HL-60/S4 (cell line): ENCODE measurements around the gene PITPNM3.
"Not testable (repeated sequence)": the region's sequence is repeated elsewhere in the genome, so short reads cannot be mapped to it uniquely, and the experiment has no call there.

Experiments used
- in situ Hi-C: fragments of 300-500 bp; cut with MboI; formaldehyde crosslinking; loops from 2 replicates; pipeline ENCODE4 v1.14.3; 2022; ENCODE audit warnings: low sequenced_read_pairs

PITPNM3 gene

DNA sequence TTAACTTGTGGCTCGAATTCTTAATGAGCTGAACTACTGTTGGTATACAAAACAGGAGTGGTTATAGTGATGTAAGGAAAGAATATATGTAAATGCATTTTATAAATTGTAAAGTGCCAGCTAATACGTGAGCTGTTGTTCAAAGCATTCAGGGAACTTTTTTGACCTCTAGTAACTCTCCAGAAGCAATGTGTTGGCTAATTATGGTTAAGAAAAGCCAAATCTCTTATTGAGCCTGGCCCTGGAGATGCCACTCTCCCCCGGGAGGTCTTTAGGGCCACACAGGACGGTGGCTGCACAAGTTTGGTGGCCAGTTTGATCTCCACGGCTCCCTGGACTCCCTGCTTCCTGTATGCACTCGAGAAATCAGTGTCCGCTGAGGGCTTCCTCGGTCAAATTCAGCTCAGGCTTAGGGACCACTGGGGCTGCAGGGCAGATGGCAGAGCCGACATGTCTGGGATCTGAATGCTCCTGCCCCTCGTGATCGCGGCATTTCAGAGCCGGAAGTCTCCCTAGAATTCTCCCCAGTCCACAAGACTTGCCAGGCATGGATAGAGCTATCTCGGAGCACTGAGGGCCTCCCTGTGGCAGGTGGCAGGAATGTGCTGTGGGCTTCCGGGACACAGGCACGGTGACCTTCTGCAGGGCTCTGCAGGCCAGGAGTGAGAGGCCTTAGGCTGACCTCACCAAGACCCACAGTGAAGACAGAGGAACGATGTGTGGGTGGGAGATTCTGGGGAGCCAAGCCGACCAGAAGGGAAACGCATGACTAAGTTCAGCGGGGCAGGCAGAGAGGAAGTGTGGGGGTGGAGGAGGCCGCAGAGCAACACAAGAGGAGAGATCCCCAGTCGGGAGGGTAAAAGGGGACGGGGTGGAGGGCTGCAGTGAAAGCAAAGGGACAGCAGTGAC lies 18.6 kb upstream of the PITPNM3 start:
- in situ Hi-C loops: no loop called here

DNA sequence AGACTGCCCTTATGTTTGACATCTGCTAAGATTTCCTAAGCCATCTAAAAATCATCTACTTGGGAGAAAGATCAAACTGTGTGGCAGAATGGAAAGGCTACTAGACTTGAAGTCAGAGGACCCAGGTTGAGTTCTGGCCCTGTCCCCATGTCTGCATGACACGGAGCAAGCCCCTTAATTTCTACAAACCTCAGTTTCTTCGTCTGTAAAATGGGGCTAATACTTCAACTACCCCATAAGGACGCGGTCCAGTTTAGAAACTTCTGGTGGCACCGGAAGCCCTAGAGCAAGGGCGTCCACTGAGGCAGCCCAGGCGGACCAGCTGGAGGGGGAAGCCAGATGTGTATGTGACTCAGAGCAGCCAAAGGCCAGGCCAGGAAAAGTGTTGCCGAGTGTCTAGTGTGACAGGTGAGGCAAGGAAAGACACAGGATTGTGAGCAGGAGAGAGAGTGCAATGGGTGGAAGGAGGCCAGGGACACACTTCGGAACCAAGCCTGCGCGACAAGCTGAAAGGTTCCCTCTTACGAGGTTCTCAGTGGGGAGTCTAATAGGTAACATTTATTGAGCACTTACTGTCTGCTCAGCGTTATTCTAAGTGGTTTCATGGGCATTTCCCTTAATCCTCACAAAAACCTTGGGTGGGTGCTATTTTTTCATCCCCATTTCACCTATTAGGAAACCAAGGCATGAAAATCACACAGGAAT lies 17.8 kb upstream of the PITPNM3 start:
- in situ Hi-C loops: no loop called here

GRCh38 chr17:6573495-6573894 lies 17.1 kb upstream of the PITPNM3 start:
- in situ Hi-C loops: not testable (repeated sequence)

DNA sequence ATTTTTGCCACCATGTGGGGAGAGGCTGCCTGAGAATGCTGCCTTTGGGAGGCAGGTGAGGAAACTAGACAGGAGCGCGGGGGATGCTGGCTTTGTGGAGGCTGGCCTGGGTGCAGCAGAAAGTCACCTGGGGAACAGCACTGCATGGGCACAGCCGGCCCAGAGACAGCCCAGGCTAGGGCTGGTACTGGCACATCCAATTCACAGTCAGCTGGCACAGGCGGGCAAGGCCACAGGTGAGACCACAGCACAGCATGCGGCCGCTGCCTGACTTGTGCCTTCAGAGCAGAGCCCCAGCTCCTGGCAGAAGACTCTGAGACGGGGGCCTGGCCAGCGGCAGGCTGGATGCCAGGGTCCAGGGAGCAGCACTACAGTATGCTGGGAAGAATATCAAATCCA lies 16.6 kb upstream of the PITPNM3 start:
- in situ Hi-C loops: no loop called here

- in situ Hi-C loops: no loop called here
These were observed 15.1 kb upstream of the PITPNM3 start for GRCh38 chr17:6571452-6571781.

- in situ Hi-C loops: no loop called here
These were observed 14.5 kb upstream of the PITPNM3 start for GRCh38 chr17:6570731-6571451.

DNA sequence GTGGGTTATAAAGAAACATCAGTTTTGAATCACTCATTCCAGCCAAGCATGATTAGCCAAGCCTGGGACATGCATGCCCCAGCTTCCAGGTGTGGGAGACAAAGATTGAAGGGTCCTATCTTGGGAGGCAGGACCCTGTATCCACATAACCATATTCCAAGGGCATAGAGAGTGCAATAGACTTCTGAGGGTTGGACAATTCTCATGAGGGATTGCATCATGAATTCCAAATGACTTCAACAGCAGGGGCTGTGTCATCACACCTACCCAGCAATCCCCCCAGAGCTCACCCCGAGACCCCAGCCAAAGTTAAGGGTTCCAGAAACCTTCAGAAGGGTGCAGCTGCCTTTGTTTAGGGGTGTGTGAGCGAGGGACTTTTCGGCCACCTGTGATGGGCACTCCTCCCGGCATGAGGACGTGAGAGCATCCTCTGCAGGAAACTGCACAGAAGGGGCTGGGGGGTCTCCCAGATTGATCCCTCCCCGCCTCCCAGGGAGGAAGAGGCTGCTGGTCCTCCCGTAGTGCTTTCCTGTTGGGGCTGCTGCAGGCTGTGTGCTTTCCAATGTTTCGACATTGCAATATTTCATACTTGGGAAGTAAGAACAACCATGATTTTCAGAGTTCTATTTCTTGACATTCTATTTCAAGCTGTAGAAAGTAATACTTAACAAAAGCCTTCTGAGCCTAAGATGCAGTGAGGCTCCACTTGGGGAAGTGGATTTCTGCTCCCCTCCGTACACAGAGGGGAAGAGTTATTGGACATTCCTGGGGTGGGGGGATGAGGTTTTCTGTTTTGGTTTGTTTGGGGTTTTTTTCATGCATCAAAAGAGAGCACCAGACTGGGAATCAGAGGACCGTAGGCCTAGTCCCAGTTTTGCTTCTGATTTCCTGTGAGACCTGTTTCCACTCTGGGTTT lies 13.3 kb upstream of the PITPNM3 start:
- in situ Hi-C loops: no loop called here

- in situ Hi-C loops: no loop called here
These were observed 11.9 kb upstream of the PITPNM3 start for GRCh38 chr17:6568184-6568758.

DNA sequence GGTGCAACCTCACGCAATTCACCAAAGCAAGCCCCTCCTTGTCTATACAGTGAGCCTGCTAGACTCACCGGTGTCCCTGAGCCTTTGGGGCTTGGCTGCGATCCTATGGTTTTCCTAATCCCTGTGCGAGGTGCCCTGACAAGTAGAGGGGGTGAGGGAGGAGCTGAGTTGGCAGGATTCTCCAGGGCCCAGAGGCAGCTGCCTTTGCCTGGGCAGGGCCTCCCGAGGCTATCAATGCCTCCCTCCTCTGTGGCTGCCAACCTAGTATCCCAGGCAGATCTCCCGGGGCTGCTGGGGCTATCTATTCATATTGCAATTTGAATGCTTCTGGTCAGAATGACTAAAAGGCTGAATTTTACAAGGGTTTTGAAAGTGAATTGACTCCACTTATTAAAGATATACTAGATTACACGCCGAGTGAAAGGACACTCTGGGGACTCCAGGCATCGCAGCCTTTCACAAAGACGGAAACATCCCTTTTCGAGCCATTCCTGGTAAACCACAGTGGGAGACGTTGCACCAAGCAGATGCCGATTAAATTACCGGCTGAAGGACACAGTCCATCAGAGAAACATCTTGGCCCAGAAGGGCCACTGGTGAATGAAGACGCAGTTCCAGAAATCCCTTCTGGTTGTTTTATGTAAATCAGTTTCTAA lies 11.3 kb upstream of the PITPNM3 start:
- in situ Hi-C loops: no loop called here

- in situ Hi-C loops: no loop called here
These were observed 5.1 kb upstream of the PITPNM3 start for GRCh38 chr17:6561446-6561845.

GRCh38 chr17:6560496-6560895 lies 4.1 kb upstream of the PITPNM3 start:
- in situ Hi-C loops: no loop called here

- in situ Hi-C loops: no loop called here
These were observed 3.4 kb upstream of the PITPNM3 start for GRCh38 chr17:6559753-6560215.

DNA sequence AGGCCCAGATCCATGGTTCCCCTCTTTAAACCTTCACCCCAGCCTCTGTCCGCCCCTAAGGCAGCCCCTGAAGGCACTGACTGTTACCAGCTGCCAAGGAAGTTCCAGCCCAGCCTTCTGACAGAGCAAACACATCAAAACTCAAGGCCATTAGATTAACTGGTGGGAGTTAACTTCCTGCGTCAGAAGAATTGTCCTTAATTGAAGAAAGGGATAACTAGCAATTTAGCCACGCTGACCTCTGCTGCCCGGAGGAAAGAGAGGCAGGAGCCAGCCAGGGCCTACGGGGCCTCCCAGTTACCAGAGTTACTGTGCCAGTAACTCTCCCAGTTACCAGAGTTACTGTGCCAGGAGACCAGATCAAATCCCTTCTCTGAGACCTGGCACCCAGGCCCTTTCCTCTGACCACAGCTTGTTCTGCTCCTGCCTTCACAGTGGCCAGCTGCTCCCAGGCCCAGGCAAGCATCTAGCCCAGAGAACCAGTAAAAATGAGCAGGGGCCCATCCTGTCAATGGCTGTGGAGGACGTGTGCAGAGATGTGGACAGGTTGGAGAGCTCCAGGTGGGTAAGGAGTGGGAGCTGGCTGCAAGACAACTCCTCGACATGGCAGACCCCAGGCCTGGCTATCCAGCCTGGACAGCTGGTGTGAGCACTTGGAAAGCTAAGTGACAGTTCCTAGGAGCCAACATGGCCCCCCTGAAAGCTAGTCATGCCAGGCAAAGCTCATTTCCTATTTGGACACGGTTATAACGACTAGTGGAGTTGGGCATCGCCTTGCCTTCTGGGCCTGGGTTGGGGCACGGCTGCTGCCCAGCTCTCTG lies 2.8 kb upstream of the PITPNM3 start:
- in situ Hi-C loops: no loop called here

DNA sequence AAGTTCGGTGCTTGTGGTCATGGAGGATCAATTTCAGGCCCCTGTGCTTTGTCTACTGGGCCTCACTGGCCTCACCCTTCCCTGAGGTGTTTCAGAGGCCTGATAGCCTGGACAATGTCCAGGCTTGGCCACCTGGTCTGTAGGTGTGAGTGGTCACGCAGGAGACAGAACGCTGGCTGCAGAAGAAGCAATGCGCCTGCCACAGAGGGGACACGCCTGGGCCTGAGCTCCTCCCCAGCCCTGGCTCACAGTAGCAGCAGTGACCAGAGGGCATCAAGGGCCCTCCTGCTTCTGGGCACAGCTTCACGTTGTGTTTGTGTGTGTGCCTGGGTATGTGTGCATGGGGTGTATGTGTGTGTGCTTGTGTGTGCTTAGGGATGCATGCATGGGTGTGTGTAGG lies 1.9 kb upstream of the PITPNM3 start:
- in situ Hi-C loops: no loop called here

DNA sequence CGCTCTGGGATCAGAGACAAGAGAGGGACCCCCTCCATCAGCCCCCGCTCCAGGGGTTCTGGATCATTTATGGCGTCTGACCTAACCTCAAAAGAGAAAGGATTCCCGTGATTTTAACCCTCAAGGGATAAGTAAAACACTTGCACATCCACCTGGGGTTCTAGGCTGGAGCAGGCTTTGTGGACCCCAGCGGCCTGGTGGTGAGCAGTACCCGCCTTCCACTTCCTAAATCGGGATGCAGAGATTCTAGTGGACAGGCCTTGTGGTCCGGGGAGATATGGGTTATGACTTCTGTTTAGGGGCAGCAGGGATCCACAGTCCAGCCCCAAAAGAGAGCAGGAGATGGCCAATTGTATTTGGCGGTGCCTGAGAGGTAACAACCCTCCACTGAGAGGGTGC lies 684 bp upstream of the PITPNM3 start:
- in situ Hi-C loops: no loop called here

DNA sequence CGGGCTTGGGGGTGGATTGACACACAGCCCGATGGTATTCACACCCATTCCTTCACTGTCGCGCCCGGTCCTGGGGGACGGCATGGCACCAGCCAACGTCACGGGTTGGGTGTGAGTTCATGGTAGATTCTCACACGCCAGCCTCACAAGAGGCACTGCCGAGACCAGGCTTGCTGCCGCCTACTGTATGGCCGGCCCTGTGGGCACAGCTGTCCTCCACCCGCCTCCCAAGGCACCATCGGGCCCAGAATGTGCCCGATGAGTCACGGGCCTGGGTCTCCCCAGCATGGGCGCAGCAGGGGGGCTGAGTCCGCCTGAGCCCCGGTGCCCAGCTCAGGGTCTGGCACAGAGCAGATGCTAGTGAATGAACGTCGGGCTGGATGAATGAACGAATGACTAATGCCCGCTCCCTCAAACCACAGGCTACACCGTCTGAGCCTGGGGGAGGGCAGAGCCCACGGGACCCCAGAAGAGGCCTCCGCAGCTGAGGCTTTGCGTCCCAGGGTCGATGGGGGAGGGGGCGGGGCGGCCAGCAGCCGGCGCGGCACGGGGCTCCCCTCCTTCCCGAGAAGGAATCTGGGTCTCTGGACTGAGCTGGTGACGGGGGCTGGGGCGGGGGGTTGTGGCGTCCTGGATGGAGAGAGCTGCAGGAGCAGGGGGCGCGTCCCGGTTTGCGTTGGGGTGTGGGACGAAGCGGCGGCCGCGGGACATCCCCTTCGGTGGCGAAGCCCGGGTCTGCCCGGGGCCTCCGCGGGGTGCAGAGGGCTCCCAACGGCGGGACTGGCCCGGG lies 829 bp downstream of the PITPNM3 start:
- in situ Hi-C loops: no loop called here

DNA sequence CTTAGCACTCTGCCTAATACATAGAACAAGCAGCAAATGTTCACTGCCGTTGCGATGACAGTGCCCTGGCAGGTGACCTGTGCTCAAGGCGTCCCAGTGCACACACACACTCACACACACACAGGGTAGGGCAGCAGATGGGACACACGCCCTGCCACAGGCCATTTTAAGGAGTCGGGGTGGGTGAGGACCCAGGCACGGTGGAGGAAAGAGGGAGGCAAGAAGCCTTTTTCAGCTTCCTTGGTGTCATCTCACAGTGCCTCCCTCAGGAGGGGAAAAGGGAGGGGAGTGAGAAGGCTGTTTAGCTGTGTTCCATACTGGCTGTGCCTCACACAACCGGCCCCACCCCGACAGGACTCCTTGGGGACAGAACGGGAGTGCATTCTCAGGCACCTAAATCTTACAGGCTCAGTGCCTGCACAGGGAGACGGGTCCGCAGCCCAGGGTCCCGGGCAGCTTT lies 1.5 kb downstream of the PITPNM3 start:
- in situ Hi-C loops: no loop called here

GRCh38 chr17:6554342-6554741 lies 2.0 kb downstream of the PITPNM3 start:
- in situ Hi-C loops: no loop called here
